IPS DF 19.7 (cell line): ENCODE data around the gene BMPER.

Experiments
- DNase-seq: peaks from one replicate; pipeline ENCODE4 v3.0.0-alpha.2; 2013; ENCODE audit warnings: low read depth, low spot score

BMPER gene

DNA sequence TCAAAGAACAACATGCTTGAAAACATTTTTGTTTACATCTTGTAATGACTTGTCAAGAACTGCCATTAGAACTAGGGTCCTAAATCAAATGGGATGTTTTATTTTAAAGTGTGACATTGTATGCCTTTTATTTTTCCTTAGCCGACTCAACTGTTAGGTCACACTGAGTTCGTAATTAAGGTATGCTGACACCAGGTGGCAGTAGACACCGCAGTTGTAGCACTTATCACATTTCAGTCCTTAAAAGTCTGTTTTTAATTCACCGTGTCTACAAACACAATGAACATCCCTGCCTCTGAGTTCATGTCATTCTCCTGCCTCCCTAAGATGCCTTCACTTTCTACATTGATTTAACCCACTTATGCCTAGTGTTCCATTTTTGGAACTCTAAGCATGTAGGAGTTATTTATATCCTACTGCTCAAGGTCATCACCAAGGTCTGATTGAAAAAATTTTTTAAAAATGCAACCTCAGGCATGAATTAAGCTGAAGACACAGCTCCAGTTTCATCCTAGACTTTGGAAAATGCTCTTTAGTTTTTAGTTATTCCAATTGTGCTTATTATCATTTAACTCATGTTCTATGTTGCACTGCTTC is 186.1 kb downstream of the BMPER start:
- no peak for DNase-seq

DNA sequence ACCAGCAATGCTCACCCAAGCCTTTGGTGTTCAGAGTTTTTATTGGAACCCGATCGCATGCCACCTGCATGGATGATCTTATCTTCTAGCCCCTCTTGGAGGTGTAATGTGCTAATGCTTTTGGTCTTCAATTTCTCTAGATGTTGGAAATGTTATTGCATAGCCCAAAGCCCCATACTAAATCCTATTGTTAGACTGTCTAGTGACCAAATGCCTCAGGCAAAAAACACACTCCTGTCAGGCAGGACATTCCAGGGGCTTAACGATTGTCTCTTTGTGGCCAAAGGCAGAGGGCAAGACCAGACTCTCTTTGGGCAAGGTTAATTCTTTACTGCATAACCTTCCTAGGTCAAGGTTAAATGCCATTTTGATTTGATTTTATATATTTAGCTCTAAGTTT is 187.9 kb downstream of the BMPER start:
- DNase-seq, result no peak

DNA sequence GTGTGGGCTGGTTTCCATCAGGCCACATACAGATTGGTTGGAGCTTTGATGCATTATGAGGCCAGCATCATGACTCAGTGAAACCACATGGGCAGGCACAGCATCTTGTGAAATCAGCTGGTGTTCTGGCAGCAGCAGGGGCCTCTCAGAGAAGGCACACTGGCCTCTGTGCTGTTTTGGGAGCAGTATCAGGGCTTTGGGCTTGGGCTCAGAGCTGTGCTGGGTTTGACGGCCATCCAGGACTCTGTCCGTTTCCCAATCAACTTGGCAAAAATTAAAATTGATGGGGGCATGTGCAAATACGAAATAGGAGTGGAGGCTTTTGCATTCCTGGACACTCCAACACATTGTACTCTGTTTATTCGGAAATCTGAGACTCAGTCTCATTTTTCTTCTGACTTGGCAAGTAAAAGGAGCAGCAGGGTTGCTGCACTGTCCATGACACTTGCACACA is 190.9 kb downstream of the BMPER start:
- DNase-seq, result no peak

DNA sequence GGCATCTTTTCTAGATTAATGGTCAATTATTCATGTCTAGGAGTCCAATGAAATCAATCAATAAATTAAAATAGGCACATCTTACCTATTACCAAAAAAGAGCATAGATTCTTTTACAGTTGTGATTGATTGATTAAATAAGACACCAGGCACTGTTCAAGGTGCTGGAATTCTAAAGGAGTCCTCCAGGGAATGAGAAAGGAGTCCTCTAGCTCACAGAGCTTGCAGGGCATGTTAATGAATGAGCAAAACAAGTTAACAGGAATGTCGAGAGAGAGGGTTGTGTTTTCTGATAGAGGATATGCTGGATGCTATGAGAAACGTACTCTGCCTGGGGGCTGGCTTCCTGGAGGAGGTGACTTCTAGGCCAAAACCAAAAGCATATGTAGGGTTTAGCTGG is 191.4 kb downstream of the BMPER start:
- no peak for DNase-seq

DNA sequence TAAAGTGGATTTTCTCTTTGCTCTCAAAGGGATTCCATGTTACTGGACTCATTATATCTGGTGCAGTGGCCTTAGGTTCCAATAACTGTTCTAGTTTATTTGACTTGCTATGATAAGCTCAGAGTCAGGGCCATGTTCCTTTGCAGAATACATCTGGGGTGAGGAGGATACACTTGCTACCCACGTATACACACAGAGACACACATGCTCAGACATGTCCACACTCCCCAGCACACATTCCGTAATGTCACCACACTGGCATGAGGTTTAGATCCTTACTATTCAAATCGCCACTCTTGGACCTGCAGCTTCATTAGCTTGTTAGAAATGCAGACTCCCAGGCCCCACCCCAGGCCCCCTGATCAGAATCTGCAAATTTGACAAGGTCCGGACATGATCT is 195.3 kb downstream of the BMPER start:
- no peak for DNase-seq

DNA sequence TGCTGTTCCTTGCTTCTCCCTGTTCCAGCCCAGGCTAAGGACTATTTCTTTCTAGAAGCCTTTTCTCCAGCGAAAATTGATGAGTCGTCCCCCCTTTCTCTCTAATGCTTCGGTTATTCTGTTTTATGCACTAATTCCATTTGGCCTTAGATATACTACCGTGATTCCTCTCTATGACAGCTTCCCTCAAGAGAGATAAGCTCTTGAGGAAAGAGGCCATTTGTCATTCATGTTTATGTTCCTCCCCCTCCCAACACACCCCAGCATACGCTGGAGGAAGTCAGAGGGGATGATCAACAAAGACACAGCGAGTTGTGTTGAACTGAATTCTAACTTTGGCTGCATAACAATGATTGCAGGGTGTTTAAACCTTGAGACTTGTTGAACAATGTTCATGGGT is 198.8 kb downstream of the BMPER start:
- DNase-seq, result no peak

DNA sequence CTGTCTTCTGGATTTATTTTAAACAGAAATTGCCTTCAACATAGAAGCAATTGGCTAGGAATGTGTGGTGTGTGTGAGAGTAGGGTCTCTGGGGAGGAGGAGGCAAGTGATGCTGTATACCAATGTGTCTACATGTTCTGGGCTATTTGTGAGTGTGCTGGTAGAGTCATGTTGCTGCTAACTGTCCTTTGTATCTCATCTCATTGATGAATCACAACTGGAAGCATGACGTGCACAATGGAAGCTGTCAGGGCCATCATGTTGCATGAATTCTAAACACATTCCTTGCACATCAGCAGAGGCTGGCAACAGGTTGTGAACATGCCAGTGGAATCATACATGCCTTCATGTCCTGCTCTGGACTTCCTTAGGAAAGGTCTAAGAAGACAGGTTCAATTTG is 199.7 kb downstream of the BMPER start:
- DNase-seq, result no peak

DNA sequence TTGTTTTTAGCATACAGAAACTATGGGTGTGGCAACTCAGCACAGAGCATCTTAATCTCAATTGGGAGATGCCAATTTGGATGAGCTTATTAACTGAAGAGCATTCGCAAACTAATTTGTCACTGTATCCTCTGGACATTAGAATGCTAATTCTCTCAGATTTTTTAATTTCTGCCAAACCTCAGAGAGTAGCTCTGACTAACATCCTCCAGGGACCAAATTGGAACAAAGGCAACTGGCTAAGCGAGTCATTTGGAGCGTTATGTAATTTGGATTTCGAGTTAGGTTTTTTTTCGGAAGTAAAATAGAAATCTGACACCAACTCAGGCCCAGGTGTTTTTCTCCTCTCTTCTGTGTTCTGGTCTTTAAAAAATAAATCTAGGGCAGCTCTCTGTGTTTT is 201.9 kb downstream of the BMPER start:
- DNase-seq, result no peak

DNA sequence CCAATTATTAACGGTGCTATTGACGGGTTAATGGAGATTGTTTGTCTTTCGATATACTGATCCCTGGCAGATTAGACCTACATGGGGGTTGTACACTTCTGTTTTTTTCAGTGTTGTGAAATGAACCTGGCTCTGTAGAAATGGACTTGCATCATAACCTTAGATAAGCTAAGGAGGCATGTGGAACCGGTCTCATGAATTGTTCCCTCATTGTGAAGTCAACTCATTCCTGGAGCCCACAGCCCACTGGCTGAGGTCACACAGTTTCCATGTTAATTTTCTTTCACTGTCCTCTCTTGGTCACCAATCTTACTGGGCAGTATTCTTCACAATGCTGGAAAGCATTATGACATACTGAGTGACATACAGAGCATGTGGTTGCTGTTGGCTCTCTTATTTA is 202.8 kb downstream of the BMPER start:
- no peak for DNase-seq

DNA sequence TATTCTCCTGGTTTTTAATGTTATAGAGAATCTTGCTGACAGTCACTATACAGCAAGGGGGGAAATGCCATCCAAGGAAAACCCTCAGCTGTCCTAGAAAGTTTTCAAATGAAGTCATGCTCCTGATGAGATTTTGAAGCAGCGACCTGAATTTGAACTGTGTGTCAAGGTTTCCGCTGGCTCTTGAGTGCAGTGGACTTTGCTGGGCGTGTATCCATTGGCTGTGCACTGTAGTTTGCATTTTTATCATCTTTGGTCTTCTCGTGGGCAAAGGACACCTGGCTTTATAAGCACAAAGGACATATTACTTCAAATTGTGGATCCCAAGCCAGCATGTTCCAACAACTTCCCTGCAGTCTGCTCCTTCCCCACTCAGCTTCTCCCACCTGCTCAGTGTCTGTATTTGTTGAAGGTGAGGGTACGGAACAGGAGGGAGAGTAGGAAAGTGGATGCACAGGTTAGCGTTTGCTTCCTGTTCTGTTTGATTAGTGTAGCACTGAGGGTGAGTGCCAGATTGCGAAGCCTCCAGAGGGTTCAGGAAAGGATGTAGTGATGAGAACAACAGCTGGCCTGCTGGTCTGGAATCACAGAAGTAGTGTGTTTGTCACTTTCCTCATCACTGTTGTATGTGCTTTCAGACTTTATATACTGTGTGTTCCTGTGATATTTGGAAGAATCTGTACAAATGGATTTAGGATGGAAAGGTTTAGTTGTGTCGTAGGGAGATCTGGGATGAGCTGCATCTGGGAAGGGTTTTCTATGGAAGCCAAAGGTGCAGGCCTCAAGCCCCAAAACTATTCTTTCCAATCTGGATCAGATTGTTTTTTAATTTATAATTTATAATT is 204.8 kb downstream of the BMPER start:
- DNase-seq, result no peak

DNA sequence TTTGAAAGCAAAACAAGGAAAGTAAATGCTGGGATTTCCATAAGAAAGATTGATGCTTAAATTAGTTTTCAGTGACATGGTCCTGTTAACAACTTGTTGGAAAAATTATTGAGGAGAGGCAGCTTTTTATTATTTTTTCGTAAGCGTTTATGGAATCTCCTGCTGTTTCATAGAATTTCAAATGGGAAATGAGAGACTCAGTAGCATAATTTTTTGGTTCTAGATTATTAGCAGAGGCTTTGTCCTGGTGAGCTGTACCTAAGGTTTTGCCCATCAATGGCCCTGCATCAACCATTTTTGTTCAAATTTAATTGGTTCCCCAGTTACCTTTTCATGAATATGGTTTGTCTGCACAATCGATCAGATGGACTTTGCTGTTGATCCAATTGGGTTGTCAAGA is 205.7 kb downstream of the BMPER start:
- no peak for DNase-seq

DNA sequence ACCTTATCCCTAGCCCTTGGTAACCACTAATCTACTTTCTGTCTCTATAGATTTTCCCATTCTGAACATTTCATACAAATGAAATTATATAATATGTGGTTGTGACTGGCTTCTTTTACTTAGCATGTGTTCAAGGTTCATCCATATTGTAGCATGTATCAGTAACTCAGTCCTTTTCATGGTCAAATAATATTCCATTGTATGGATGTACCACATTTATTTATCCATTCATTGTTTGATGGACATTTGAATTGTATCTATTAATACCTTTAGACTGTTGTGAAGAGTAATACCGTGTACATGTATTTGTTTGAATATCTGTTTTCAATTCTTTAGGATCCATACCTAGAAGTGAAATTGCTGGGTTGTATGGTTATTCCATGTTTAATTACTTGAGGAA is 210.2 kb downstream of the BMPER start:
- DNase-seq, result no peak

DNA sequence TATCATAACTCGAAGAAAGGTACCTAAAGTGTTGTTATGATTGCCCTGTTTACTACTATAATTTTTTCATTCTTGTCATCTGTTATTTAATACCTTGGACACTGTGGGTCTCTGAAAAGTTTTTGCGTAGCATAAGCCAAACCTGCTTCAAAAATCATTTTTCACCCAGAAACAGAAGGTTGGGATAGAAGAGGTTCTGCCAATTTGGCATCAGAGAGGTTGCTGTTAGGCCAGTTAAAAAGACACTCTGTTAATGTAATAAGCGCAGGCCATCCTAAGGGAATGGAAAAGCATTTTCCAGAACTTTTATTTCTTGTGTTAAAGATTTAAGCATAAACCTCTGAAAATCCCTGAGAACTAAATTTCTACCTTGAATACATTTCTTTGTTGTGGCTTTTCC is 212.2 kb downstream of the BMPER start:
- no peak for DNase-seq

DNA sequence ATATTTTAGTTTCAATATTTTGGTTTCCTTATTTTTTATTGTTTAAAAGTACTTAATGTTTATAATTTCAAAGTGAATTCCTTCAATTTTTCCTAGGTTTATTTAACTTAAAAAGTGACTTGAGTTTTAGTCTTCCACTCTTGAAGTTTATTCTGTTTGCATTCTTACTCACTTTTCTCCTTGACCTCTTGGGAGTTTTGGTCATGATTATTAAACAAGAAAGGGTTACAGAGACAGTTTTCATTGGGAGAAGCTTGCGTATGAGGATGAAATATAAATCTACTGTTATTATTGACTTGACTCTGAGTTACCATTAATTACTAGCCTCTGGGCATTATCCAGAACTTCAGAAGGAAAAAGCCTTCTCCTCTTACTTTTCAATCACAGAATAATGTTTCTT is 216.0 kb downstream of the BMPER start:
- DNase-seq, result no peak

DNA sequence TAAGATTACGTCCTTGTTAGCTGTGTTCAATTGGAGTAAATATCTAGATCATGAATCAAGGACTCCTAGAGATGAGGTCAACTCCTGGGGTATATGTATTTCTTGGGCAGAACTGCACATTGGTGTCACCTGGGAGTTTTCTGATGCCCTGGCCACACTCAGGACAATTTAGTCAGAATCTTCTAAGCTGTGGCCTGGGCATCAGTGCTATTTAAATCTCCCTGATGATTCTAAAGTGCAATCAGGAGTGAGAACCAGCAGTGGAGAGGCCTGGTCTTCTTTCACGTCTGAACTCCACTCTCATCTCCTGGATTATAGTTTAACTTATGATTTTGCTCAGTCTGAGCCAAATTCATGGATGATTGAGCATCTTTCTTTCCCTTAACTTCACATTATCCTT is 218.0 kb downstream of the BMPER start:
- no peak for DNase-seq

DNA sequence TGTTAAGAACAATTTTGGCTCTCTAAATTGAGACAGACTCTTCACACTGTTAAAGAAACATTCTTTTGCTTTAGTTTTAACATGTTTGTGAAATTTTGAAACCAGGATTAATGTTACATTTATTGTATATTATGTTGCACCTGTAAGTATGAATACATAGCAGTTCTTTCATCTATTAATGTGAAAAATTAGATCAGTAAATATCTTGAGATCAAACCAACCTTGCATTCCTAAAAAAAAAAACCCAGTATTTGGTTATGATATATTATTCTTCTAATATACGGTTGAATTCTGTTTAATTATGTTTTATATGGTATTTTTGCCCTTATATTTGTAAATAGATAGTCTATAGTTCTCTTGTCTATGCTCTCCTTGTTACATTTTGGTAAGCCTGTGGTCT is 219.4 kb downstream of the BMPER start:
- DNase-seq, result no peak

DNA sequence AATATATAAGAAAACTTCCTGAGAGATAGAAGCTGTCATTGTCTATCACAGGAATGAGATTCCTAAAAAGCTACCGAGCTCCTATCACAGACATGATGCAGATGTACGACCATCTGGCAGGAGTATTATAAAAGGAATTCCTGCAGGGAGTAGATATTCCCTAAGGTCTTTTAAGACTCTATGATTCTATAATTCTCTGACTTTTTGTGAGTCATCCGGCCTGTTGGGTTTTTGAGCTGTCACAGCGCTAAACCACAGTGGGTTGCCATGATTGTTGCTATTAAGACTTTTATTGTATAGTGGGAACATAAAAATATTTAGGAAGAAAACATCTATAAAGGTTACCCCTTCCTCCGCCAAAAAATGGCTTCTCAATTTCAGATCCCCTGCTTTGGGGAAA is 223.4 kb downstream of the BMPER start:
- DNase-seq, result no peak

DNA sequence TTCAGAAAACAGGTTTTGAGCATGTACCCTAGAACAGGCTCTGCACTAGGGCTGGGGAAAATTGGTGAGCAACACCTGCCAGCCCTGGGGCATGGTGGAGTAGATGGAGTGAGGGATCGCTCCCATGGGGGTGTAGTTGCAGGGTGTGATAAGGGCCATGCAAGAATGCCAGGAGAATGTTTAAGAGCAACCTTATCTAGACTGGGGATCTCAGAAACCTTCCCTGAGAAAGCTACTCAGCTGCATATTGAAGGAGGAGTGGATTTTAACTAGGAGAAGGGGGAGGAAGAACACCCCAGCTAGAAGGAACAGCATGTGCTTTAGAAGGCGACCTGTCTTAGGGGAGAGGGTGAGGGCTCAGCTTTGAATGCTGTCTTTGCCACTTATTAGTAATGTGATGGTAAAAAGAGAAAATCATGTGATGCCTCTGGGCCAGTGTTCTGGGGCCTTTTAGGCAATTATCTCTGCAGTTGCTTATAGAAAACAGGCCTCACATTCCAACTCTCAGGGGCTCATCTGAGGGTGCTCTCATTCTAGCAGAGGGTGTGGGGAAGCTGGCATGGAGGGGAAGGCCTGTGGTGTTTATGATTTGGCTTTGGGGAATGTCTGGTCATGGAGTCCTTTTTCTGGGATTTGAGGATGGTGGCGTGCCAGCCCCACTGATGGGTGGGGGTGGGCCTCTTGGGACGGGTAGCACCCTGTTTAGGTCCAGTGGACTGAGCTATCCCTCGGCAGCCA is 225.4 kb downstream of the BMPER start:
- DNase-seq, result no peak

DNA sequence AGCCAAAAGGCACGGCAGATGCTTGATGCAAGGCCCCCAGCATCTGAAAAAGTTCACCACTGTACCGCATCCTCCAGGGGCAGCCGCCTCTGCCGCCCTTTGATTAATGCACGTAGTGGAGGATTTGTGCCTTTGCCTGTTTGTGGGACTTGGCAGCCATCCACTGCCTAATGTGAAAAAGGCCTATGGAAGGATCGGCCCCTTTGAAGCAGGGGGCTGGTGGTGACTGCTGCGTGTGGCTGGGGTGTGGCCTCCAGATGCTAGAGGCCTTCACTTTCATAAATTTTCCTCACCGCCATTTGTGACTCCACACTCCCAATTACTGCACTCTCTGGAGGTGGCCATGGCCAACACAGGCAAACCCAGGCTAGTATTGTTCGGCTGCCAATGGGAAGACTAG is 226.0 kb downstream of the BMPER start:
- no peak for DNase-seq

DNA sequence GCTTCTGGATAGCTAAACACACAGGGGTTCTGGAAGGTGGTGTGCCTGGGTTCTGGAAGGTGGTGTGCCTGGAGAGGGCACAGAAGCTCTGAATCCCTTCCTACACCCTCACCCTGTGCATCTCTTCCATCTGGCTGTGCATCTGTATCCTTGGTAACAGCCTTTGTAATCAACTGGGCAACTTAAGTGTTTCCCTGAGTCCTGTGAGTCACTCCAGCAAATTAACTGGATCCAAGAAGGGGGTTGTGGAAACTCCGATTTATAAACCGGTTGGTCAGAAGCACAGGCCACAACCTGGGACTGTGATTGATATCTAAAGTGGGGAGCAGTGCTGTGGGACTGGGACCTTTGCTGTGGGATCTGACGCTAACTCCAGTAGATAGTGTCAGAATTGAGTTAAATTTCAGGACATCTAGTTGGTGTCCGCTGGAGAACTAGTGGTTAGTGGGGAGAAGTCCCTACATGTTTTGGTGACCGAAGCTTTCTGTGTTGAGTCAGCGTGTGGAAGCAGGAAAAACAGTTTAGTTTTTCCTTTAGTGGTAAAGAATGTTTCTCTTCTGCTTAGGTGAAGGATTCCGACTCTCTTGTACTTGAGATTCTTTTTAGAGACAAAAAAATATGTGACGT is 228.1 kb downstream of the BMPER start:
- no peak for DNase-seq

DNA sequence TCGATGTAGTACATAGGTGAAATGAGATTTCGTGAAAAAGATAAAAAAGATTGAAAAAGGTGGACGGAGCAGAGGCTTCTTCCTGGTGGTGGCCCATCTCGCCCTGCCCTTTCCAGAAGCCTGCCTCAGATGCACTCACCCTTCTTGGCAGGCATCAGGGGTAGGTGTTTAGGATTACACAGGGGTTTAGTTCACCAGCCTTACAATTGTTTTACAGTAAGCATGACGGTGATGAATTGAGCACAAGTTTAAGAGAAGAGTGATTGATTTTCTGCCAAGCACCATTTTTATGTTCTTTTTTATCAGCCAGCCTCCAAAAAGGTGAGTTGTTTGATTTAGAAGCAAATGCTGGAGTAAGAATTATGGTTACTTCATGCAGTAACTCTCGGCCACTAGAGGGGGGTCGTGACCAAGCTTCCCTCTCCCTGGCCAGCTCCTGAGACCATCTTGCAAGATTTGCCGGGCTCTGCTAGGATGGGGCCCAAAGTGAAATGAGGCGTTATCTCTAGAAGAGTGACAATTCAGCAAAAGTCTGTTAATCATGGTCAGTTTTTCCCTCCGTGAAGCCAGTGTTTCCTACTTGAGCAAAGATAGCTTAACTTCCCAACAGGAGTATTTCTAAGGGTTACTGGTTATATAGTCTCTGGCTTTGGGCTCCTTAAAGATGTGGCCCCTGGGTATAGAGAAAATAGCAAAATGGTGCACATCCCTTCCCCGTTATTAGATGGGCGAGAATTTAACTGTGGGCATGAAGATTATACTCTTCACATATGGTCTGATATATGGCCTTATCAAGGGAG is 228.8 kb downstream of the BMPER start:
- DNase-seq, result peak; percentile 17

DNA sequence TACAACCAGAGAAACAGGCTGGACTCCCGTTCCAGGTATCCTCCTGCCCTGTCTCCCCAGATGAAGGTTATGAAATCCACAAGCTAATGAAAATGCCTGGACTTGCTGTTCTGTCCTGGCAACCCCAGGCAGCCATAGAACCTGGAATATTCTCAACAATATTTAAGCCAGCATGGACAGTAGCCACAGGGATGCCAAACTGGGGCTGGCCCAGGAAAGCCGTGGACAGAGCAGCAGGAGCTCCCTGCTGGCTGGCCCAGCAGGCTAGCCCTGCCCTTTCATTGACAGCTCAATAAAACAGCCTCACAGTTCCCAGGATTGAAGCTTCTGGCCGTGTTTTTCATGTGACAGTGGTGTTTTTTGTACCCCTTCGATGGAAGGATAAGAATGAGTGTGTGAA is 230.6 kb downstream of the BMPER start:
- no peak for DNase-seq
